AG10803 (cell line): ENCODE data around the gene PDZD2.

Source experiments
- DNase-seq: peaks from one replicate; pipeline ENCODE4 v3.0.0; 2010; ENCODE audit warnings: low read depth
- H3K4me3 ChIP-seq: 2 replicates; pipeline ENCODE4 v1.5.1; 2011; ENCODE audit warnings: mild to moderate bottlenecking, low read length, control low read depth
- CTCF ChIP-seq: conservative IDR thresholded peaks from 2 replicates; pipeline ENCODE4 v1.5.1; 2011; ENCODE audit warnings: mild to moderate bottlenecking, low read length, control low read depth, inconsistent platforms

Gene PDZD2

DNA sequence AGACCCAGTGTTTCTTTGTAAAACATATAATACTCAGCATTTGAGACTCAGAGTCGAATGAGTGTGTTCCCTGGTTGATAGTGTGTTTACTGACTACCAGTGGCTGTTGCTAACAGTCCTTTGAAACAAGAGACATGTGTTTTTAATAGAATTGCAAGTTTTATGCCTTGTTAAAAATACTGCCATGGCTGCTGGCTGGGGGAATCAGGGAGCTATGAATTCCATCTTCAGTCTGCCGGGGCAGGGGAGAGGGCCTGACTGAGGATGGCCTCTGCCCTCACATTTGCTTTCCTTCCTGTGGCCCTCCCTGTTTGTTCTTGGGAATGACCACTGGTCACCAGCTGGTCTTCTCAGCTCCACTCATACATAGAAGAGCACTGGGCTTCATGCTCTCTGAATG lies 63.8 kb downstream of the PDZD2 start:
- H3K4me3 ChIP-seq: no peak overlapping the region
- peak; percentile 9 for DNase-seq
- TF ChIP-seq CTCF: no peak

- no peak for DNase-seq
- TF ChIP-seq CTCF: no peak
- H3K4me3 ChIP-seq: no peak overlapping the region
Observed at GRCh38 chr5:31703757-31704156, 64.8 kb downstream of the PDZD2 start.

- DNase-seq: no peak
- TF ChIP-seq CTCF: no peak
- H3K4me3 ChIP-seq: no peak overlapping the region
Observed at GRCh38 chr5:31706186-31706585, 67.3 kb downstream of the PDZD2 start.

DNA sequence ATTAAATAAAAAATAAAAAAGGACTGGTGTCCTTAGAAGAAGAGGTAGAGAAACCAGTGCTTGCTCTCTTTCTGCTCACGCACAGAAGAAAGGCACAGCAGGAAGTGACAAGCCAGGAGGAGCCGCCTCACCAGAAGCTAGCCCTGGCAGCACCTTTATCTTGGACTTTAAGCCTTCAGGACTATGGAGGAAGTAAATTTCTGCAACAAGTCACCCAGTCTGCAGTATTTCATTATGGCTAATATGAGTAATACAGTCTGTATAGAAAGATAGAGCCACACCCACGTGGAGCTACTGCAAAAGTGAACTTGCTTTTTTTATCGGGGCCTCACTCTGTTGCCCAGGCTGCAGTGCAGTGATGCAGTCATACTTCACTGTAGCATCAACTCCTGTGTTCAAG lies 68.4 kb downstream of the PDZD2 start:
- H3K4me3 ChIP-seq: no peak overlapping the region
- DNase-seq: no peak
- TF ChIP-seq CTCF: no peak

DNA sequence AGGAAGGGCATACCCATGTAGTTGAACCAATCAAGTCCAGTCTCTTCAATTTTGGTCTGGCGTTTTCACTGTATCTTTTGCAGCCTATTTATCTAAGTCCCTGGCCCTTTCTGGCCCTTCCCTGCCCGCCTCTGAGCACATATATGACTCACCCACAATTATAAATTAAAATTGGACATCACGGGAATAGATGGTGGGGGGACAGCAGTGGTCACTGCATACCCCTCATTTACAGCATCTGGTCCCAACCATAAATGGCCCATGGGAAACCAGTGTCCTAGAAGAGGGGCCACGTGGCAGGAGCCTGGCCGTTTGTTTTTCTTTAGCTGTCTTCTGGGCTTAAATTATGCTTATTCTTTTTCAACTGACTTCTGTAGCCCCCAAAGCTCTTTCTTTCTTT lies 69.2 kb downstream of the PDZD2 start:
- DNase-seq: no peak
- H3K4me3 ChIP-seq: no peak overlapping the region
- TF ChIP-seq CTCF: no peak

DNA sequence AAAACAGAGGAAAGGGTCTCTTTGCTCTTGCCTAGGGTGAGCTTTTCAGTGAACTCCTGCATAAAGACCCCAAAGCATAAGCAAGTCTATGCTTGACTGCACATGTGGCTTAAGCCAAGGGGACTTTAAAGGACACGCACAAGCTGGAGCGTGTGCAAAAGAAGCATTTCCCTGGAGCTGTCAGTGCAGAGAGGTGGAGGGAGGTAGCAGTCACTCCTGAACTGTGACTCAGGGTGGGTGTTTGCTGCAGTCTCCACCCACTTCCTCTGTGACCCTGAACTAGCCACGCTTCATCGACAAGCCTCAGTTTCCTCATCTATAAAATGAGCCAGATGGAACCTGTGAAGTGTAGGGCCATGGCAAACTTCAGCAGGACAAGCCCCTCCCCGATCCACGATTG lies 72.4 kb downstream of the PDZD2 start:
- no peak for DNase-seq
- no peak overlapping the region for H3K4me3 ChIP-seq
- no peak for TF ChIP-seq CTCF

DNA sequence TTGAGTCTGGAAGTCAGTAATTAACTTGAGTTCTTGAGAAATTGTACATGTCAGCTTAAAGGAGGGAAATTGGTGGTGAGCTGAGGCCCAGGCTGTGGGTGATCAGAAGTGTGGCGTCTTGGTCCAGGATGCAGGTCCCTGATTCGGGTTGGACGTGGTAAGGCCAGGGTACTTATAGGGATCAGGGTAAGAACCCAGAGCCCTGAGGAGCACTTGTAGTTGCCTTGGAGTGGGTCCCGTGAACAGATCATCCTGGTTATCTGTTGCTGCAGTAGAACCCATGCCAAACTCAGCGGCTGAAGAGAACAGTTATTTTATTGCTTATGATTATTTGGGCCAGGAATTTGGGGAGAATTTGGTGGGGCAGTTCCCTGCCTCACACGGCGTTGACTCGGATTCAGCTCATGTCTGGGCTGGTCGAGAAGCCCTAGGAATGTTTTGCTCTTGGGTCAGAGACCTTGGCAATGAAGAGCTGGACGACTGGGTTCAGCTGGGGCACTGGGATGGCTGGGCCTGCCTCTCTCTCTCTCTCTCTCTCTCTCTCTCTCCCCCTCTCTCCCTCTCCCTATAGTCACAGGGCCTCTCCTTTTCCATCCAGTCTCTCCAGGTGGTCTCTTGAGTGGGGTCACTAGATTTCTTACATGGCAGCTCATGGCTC lies 73.1 kb downstream of the PDZD2 start:
- H3K4me3 ChIP-seq: no peak overlapping the region
- no peak for TF ChIP-seq CTCF
- no peak for DNase-seq
